ENCODE data around the gene KRTAP10-5. TPM values are rescaled to one million over a fixed set of nuclear protein-coding genes. Genes with fewer than 3 reads are reported as not detected.

Gene KRTAP10-5, protein sequence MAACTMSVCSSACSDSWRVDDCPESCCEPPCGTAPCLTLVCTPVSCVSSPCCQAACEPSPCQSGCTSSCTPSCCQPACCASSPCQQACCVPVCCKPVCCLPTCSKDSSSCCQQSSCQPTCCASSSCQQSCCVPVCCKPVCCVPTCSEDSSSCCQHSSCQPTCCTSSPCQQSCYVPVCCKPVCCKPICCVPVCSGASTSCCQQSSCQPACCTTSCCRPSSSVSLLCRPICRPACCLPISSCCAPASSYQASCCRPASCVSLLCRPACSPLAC
- total RNA-seq: not detected in 2 replicates

DNA sequence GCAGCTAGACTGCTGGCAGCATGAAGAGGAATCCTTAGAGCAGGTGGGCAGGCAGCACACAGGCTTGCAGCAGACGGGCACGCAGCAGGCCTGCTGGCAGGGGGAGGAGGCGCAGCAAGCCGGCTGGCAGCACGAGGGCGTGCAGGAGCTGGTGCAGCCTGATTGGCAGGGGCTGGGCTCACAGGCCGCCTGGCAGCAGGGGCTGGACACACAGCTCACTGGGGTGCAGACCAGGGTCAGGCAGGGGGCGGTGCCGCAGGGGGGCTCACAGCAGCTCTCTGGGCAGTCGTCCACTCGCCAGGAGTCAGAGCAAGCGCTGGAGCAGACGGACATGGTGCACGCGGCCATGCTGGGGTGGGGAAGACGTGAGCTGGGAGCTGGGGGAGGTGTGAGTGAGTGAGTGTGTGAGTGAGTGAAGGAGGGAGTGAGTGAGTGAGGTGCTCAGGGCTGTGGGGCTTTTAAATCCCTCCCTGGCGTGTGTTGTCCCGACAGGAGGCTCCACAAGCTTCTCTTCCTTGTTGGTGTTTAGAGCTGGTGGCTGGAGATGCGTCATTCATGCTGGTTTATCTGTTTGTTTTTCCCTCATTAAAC, at the start of gene KRTAP10-5:
Gene KRTAP10-5 (minus strand): TSS at position 374 of the 591 bp plus-strand sequence. CDS start 26 bp downstream, at position 348.

DNA sequence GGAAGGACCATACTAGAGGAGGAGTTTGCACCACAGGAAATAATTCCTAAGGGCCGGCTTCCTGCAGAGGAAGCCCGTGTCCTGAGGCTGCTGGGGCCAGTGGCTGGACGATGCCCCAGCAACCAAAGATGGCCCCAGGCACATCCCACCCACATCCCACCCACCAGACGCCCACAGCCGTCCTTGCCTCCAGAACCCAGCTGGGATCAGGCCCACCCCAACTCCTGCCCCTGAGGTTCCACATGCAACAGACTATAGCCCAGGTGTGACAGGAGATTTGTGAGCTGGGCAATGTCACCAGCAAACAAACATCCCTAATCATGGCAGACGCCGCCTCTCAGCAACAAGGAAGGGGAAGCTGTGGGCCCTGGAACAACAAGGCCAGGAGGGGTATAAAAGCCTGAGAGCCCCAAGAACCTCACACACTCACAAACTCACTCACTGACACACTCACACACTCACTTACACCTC, 46.3 kb upstream of the KRTAP10-5 start, which contains the start of gene KRTAP10-9:
Gene KRTAP10-9 (plus strand): TSS at position 421 of the 471 bp plus-strand sequence. CDS start 79 bp downstream, outside the sequence.

DNA sequence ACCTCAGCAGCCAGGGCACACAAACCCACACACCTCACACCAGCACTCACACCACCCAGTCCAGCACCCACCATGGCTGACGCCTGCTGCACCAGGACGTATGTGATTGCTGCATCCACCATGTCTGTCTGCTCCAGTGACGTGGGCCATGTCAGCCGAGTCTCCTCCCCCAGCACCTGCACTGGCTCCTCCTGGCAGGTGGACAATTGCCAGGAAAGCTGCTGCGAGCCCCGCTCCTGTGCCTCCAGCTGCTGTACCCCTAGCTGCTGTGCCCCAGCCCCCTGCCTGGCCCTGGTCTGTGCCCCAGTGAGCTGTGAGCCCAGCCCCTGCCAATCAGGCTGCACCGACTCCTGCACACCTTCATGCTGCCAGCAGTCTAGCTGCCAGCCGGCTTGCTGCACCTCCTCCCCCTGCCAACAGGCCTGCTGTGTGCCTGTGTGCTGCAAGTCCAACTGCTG, 31.7 kb upstream of the KRTAP10-5 start, which contains the start of gene KRTAP10-8:
Gene KRTAP10-8 (plus strand): TSS at position 51 of the 458 bp plus-strand sequence. CDS start 22 bp downstream, at position 73.

DNA sequence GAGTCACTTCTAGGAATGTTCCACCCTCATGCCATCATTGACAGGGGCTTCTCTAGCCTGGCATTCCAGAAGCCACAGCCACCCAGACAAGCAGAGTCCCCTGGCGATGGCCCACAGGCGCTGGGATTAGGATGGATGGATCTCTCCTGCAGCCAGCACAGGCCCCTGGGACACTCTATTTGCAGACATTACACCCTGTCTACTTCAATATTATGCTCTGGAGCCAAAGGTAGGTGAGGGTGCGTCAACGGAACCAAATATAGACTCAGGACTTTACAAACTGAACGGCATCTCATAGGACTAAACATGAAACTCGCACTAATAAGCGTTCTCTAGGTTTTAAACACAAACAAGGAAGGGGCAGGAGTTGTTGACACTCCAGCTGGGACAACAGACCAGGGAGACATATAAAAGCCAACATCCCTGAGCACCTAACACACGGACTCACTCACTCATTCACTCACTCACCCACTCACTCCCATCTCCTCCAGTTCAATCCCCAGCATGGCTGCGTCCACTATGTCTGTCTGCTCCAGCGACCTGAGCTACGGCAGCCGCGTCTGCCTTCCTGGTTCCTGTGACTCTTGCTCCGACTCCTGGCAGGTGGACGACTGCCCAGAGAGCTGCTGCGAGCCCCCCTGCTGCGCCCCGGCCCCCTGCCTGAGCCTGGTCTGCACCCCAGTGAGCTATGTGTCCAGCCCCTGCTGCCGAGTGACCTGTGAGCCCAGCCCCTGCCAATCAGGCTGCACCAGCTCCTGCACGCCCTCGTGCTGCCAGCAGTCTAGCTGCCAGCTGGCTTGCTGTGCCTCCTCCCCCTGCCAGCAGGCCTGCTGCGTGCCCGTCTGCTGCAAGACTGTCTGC, 19.9 kb upstream of the KRTAP10-5 start, which contains the start of gene KRTAP10-7:
Gene KRTAP10-7 (plus strand): TSS at position 480 of the 861 bp plus-strand sequence. CDS start 25 bp downstream, at position 505.

DNA sequence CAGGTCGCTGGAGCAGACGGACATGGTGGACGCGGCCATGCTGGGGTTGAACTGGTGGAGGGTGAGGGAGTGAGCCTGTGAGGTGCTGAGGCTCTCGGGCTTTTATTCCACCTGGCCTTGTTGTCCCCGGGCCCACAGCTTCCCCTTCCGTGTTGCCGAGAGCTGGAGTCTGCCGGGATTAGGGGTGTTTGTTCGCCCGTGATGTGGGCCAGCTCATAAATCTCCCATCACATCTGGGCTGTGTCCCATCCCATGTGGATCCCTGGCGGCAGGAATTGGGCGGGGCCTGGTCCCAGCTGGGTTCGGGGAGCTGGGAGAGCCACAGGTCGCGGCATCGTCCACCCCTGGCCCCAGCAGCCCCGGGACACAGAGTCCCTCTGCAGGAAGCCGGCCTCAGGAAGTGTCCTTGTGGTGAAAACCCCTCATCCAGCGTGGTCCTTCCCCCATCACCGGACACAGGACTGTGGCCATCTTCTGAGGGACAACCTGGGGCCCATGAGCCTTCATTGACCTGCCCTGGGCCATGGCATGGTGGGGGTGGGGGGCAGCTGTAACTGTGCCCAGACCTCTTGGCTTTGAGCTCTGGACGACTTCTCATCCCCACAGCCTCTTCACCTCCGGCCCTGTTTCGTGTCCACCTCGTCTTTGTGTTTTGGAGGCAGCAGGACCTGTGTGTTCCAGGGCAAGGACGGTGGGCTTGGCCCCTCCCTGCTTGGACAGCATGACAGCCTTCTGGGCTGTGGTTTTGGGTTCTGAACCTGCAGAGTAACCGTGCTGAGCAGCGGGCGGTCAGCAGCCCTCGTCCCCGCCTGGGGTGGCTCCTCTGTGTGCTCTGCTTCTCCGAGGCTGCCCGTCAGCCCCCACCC, 12.3 kb upstream of the KRTAP10-5 start, which contains the start of gene KRTAP10-6:
Gene KRTAP10-6 (minus strand): TSS at position 60 of the 866 bp plus-strand sequence. CDS start 21 bp downstream, at position 39.

DNA sequence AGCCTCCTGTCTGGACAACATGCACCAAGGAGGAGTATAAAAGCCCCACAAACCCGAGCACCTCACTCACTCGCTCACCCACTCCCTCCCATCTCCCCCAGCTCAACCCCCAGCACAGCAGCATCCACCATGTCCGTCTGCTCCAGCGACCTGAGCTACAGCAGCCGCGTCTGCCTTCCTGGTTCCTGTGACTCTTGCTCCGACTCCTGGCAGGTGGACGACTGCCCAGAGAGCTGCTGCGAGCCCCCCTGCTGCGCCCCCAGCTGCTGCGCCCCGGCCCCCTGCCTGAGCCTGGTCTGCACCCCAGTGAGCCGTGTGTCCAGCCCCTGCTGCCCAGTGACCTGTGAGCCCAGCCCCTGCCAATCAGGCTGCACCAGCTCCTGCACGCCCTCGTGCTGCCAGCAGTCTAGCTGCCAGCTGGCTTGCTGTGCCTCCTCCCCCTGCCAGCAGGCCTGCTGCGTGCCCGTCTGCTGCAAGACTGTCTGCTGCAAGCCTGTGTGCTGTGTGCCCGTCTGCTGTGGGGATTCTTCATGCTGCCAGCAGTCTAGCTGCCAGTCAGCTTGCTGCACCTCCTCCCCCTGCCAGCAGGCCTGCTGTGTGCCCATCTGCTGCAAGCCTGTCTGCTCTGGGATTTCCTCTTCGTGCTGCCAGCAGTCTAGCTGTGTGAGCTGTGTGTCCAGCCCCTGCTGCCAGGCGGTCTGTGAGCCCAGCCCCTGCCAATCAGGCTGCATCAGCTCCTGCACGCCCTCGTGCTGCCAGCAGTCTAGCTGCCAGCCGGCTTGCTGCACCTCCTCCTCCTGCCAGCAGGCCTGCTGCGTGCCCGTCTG, 6.6 kb downstream of the KRTAP10-5 start, which contains the start of gene KRTAP10-4:
Gene KRTAP10-4 (plus strand): TSS at position 100 of the 827 bp plus-strand sequence. CDS start 30 bp downstream, at position 130.

DNA sequence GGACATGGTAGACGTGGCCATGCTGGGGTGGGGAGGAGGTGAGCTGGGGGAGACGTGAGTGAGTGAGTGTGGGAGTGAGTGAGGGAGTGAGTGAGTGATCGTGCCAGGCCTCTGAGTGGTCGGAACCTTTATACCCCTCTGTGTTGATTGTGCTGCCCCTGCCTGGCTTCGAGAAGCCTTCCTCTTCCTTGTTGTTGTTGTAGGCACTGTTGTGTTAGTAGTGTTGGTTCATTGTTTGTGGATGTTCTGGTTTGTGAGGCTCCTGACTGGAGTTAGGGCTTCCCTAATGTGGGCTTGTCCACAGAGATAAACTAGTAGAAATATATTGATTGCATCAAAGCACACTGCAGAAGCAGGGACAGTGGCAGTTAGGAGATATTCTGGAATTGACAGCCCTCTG, 21.7 kb downstream of the KRTAP10-5 start, which contains the start of gene KRTAP10-3:
Gene KRTAP10-3 (minus strand): TSS at position 101 of the 400 bp plus-strand sequence. CDS start 80 bp downstream, at position 21.

DNA sequence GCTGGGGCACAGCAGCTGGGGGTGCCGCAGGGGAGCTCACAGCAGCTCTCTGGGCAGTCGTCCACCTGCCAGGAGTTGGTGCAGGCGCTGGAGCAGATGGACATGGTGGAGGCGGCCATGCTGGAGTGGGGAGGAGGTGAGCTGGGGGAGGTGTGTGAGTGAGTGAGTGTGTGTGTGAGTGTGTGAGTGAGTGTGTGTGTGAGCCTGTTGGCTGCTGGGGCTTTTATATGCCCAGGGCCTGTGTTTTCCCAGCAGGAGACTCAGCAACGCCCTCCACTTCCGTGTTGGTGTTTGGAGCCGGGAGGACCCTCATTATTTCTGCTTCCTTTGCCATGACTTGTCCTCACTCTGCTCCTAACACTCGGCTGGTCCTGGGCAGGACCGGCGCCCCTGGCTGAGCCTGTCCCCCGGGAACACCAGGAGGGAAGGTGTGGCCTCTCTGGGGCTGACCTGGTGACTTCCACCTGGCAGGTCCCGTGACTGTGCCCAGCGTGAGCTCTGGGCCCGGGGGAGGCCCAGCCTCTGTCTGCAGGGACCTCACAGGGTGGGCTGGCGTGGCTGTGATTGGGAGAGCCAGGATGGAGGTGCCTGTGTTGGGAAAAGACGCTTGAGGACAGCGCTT, 29.0 kb downstream of the KRTAP10-5 start, which contains the start of gene KRTAP10-2:
Gene KRTAP10-2 (minus strand): TSS at position 166 of the 622 bp plus-strand sequence. CDS start 47 bp downstream, at position 119.

DNA sequence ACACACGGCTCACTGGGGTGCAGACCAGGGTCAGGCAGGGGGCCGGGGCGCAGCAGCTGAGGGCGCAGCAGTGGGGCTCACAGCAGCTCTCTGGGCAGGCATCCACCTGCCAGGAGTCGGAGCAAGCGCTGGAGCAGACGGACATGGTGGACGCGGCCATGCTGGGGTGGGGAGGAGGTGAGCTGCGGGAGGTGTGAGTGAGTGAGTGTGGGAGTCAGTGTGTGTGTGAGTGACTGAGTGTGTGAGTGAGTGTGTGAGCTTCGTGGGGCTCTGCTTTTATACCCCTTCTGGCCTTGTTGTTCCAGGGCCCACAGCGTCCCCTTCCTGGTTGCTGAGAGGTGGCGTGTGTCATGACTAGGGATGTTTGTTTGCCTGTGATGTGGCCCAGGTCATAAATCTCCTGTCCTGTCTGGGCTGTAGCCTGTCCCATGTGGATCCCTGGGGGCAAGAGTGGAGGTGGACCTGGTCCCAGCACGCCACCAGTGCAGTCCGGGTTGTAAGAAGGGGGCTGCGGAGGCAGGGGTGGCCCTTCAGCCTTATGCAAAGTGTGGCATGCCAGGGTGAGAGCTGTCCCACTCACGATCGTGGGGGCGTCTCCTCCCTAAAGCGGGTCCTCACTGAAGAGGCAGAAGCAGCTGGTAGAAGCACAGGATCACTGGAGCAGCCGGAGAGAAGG, 40.3 kb downstream of the KRTAP10-5 start, which contains the start of gene KRTAP10-1:
Gene KRTAP10-1 (minus strand): TSS at position 205 of the 676 bp plus-strand sequence. CDS start 45 bp downstream, at position 160.

Other genes starting within 250 kb of the KRTAP10-5 start
- gene CFAP410, start 241.2 kb downstream of the KRTAP10-5 start, total RNA-seq: 4.0 and 5.5 TPM in 2 replicates
- 0.76 and 2.1 TPM in 2 replicates for gene TRPM2, start 227.0 kb downstream of the KRTAP10-5 start, total RNA-seq
- 0.97 and 2.0 TPM in 2 replicates for gene LRRC3, start 125.1 kb downstream of the KRTAP10-5 start, total RNA-seq
- not detected in 2 replicates for gene KRTAP10-1, start 40.4 kb downstream of the KRTAP10-5 start, total RNA-seq
- gene KRTAP10-2, start 29.1 kb downstream of the KRTAP10-5 start, total RNA-seq: not detected in 2 replicates
- gene KRTAP10-3, start 21.8 kb downstream of the KRTAP10-5 start, total RNA-seq: not detected in 2 replicates
- not detected in 2 replicates for gene KRTAP10-4, start 6.9 kb downstream of the KRTAP10-5 start, total RNA-seq
- not detected in 2 replicates for gene KRTAP10-6, start 11.9 kb upstream of the KRTAP10-5 start, total RNA-seq
- gene KRTAP10-7, start 20.0 kb upstream of the KRTAP10-5 start, total RNA-seq: not detected in 2 replicates
- not detected in 2 replicates for gene KRTAP10-8, start 31.5 kb upstream of the KRTAP10-5 start, total RNA-seq
- not detected in 2 replicates for gene KRTAP10-9, start 46.5 kb upstream of the KRTAP10-5 start, total RNA-seq
- not detected in 2 replicates for gene KRTAP10-10, start 56.8 kb upstream of the KRTAP10-5 start, total RNA-seq
- not detected in 2 replicates for gene KRTAP10-11, start 65.8 kb upstream of the KRTAP10-5 start, total RNA-seq
- not detected in 2 replicates for gene KRTAP12-4, start 74.1 kb upstream of the KRTAP10-5 start, total RNA-seq
- not detected in 2 replicates for gene KRTAP12-3, start 77.3 kb upstream of the KRTAP10-5 start, total RNA-seq
- gene KRTAP12-2, start 86.3 kb upstream of the KRTAP10-5 start, total RNA-seq: not detected in 2 replicates
- not detected in 2 replicates for gene KRTAP12-1, start 101.6 kb upstream of the KRTAP10-5 start, total RNA-seq
- gene KRTAP10-12, start 116.6 kb upstream of the KRTAP10-5 start, total RNA-seq: not detected in 2 replicates
- gene TSPEAR, start 131.0 kb upstream of the KRTAP10-5 start, total RNA-seq: 0.19 TPM in 1 of 2 replicates, not detected in the other
- 61.2 and 109 TPM in 2 replicates for gene UBE2G2, start 221.2 kb upstream of the KRTAP10-5 start, total RNA-seq
- gene SUMO3, start 237.5 kb upstream of the KRTAP10-5 start, total RNA-seq: 77.9 and 93.5 TPM in 2 replicates